K562 (cell line): ENCODE results near the gene PACRG. TPM values are rescaled to one million over a fixed set of nuclear protein-coding genes. Genes with fewer than 3 reads are reported as not detected.

Source experiments
- ATAC-seq: fragments of 200-7000 bp; cut with Tn5 transposase; 3 replicates; pipeline ENCODE4 v1.9.1; 2020; ENCODE audit warnings: moderate library complexity
- BruUV-seq: library from RNA; stranded (reverse); fragments of 400-500 nt; replicated peaks from 2 replicates; lab custom pipeline; 2021; lab: Mats Ljungman, UMichigan
- CTCF ChIA-PET: fragments of 300-600 bp; formaldehyde crosslinking; extraction: SDS; loops from one replicate; lab custom pipeline; 2021; ENCODE audit warnings: low intra/inter-chr PET ratio; lab: Yijun Ruan, JAX
- POLR2A ChIA-PET: fragments of 300-600, 350-650 bp; sonication (Branson Sonifier 250); formaldehyde crosslinking; extraction: SDS; loops from one replicate; lab custom pipeline; 2021; ENCODE audit warnings: antibody characterized with exemption, inconsistent platforms; lab: Yijun Ruan, JAX
- DNase-seq, 4 experiments: peaks; one replicate each; pipeline versions ENCODE4 v3.0.0 to v3.0.0-alpha.2; 2011 to 2018; ENCODE audit warnings: low spot score in 3 of 4, mixed read lengths in 3 of 4; ENCODE audit errors: extremely low read depth in 1 of 4
- FAIRE-seq: peaks from 2 replicates; lab custom pipeline; 2011; peaks lifted over from hg19 to GRCh38; lab: Jason Lieb, UNC
- H2AFZ ChIP-seq: 2 replicates; pipeline ENCODE4 v1.6.0; 2011; ENCODE audit warnings: low read depth, low read length, control low read depth, inconsistent platforms
- H3K27ac ChIP-seq: fragments of 200-600 bp; 3 replicates; pipeline ENCODE4 v1.8.0; 2011; ENCODE audit warnings: low read depth, mild to moderate bottlenecking, control low read depth, inconsistent platforms, low read length, moderate library complexity, mixed read lengths; ENCODE audit errors: extremely low read depth
- H3K27me3 ChIP-seq, 2 experiments: fragments of 300-600 bp in 1 of 2; 2 replicates in 1 of 2; 3 replicates in 1 of 2; pipeline versions ENCODE4 v1.6.0 to v1.8.0; 2011; ENCODE audit warnings: inconsistent platforms in 2 of 2, low read length in 2 of 2, mild to moderate bottlenecking in 1 of 2, mixed read lengths in 1 of 2, moderate library complexity in 1 of 2; ENCODE audit not compliant: control insufficient read depth in 2 of 2, insufficient read depth in 2 of 2
- H3K36me3 ChIP-seq: fragments of 300-600 bp; 3 replicates; pipeline ENCODE4 v1.8.0; 2011; ENCODE audit warnings: mild to moderate bottlenecking, low read length, inconsistent platforms; ENCODE audit not compliant: control insufficient read depth, insufficient read depth
- H3K4me1 ChIP-seq, 2 experiments: fragments of 200-600 bp in 1 of 2; replicated peaks in 1 of 2; 2 replicates in 1 of 2; 3 replicates in 1 of 2; pipeline versions ENCODE4 v1.5.1 to v1.8.0; 2011; ENCODE audit warnings: inconsistent platforms in 2 of 2, low read length in 2 of 2, mild to moderate bottlenecking in 1 of 2, mixed read lengths in 1 of 2, moderate library complexity in 1 of 2; ENCODE audit not compliant: control insufficient read depth in 2 of 2, insufficient read depth in 2 of 2
- H3K4me2 ChIP-seq: 2 replicates; pipeline ENCODE4 v1.6.1; 2011; ENCODE audit warnings: low read length, control low read depth, inconsistent platforms, mixed read lengths; ENCODE audit not compliant: insufficient read depth
- H3K4me3 ChIP-seq: fragments of 200-600 bp; sonication (generic), shearing (Covaris generic); 2 replicates; pipeline ENCODE4 v1.5.1; 2016; ENCODE audit warnings: control low read depth, inconsistent platforms
- H3K79me2 ChIP-seq: fragments of 200-600 bp; 3 replicates; pipeline ENCODE4 v1.8.0; 2011; ENCODE audit warnings: low read length, inconsistent platforms; ENCODE audit not compliant: control insufficient read depth, insufficient read depth
- H3K9ac ChIP-seq, 2 experiments: 2 replicates each; pipeline versions ENCODE4 v1.6.0 to v1.6.1; 2011; ENCODE audit warnings: low read depth in 2 of 2, low read length in 2 of 2, control low read depth in 1 of 2, inconsistent platforms in 1 of 2, mild to moderate bottlenecking in 1 of 2, mixed read lengths in 1 of 2; ENCODE audit not compliant: insufficient read depth in 1 of 2
- H3K9me1 ChIP-seq: one replicate; pipeline ENCODE4 v1.6.0; 2011; ENCODE audit warnings: inconsistent platforms, mild to moderate bottlenecking, low read length, moderate library complexity; ENCODE audit not compliant: control insufficient read depth, insufficient read depth
- H3K9me3 ChIP-seq: replicated peaks from 2 replicates; pipeline ENCODE4 v1.5.1; 2011; ENCODE audit warnings: low read depth, low read length, inconsistent platforms; ENCODE audit not compliant: control insufficient read depth, insufficient read depth
- H4K20me1 ChIP-seq: replicated peaks from 2 replicates; pipeline ENCODE4 v1.6.1; 2011; ENCODE audit warnings: low read length, inconsistent platforms, mixed read lengths; ENCODE audit not compliant: control insufficient read depth, insufficient read depth
- ZNF253 ChIP-seq: fragments of 250-450 bp; sonication (Bioruptor Pico); conservative IDR thresholded peaks from 2 replicates; pipeline ENCODE4 v1.6.1; 2021; ENCODE audit warnings: mild to moderate bottlenecking
- ZNF263 ChIP-seq: sonication (generic); formaldehyde crosslinking; IDR thresholded peaks from 2 replicates; pipeline ENCODE4 v1.8.0; 2022; ENCODE audit warnings: mild to moderate bottlenecking, missing genetic modification reagents, borderline replicate concordance
- WGBS: fragments of 100-300 bp; shearing (Covaris generic); methylation state at CpG from one replicate; pipeline ENCODE4 v1.1.6; 2016; ENCODE audit warnings: low coverage, mixed read lengths; ENCODE audit not compliant: insufficient coverage; ENCODE audit errors: missing lambda C conversion rate; 5-methylcytosine and 5-hydroxymethylcytosine counted together
- in situ Hi-C: fragments of 300-500 bp; cut with MboI; formaldehyde crosslinking; loops from 4 replicates; pipeline ENCODE4 v1.15.0; 2018; ENCODE audit warnings: inconsistent platforms, mixed read lengths
- intact Hi-C: fragments of 100-400 bp; cut with micrococcal nuclease; formaldehyde crosslinking; loops from 2 replicates; pipeline ENCODE4 v1.14.2; 2022
- polyA plus RNA-seq, 8 experiments: library from polyadenylated mRNA; depleted of rRNA in 4 of 8; stranded (reverse) in 5 of 8; unstranded in 3 of 8; fragments of >200 nt; fragmentation: Nextera tagmentation in 2 of 8; fragmentation: Illumina TruSeq in 1 of 8; extraction: Ambion mirVana in 2 of 8; extraction: Trizol in 1 of 8; gene quantifications; 2 replicates each; pipeline versions ENCODE4 v1.2.1 to v1.2.3, GENCODE V29; 2011 to 2014; ENCODE audit warnings: inconsistent platforms in 1 of 8, missing spikeins in 1 of 8
- total RNA-seq, 7 experiments: library from RNA; depleted of rRNA in 6 of 7; stranded (reverse); fragments of >200 nt in 6 of 7; fragmentation: Illumina TruSeq in 2 of 7; extraction: Trizol in 2 of 7; gene quantifications; 2 replicates each; pipeline versions ENCODE4 v1.2.1 to v1.2.3, GENCODE V29; 2011 to 2021; ENCODE audit warnings: low replicate concordance in 1 of 7
- TF ChIP-seq, protein P1 (sequence below): sonication (generic); formaldehyde crosslinking; IDR thresholded peaks from 2 replicates; pipeline ENCODE4 v1.8.0; 2022; ENCODE audit warnings: missing genetic modification reagents, mild to moderate bottlenecking, moderate library complexity, borderline replicate concordance

PACRG gene
- total and polyA plus RNA-seq, 9 of the 15 experiments (the other 6 are each of a cell fraction or from before 2014, with no cell fraction given): 0.04 TPM; not detected in 8

DNA sequence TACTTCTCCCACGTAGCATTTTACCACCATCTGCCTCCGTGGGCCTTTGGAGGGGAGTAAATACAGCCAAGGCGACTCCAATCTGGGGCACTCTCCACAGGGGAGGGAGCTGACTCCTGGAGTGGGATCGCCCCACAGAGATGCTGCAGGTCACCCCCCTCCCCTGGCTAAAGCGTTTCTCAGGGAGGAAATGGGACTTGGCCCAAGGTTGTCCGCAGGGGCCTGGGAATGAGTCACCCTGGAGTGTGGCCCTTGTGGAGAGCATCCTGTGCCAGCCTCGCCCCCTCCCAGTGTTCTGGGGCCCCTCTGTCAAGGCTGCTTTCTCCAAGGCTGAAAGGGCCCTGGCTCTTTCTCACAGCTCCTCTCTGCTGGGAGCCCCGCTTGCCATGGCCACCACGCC lies 602.2 kb downstream of the PACRG start (continued):
- TF ChIP-seq, protein P1, sequence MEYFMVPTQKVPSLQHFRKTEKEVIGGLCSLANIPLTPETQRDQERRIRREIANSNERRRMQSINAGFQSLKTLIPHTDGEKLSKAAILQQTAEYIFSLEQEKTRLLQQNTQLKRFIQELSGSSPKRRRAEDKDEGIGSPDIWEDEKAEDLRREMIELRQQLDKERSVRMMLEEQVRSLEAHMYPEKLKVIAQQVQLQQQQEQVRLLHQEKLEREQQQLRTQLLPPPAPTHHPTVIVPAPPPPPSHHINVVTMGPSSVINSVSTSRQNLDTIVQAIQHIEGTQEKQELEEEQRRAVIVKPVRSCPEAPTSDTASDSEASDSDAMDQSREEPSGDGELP: no peak

DNA sequence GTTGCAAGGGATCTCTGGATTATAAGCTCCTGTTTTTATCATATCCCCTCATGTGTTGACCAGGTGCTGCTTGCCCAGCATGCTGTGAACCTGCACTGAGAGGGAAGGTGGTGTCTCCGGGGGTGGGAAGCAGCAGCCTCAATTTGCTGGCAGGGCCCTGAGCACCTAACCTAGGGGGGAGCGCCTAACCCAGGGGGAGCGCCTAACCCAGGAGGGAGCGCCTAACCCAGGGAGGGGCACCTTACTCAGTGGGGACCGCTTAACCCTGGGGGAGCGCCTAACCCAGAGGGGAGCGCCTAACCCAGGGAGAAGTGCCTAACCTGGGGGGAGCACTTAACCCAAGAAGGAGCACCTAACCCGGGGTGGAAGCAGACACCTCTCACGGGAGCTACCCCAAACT lies 603.5 kb downstream of the PACRG start:
- intact Hi-C loops (no loop called here), in situ Hi-C loops (no loop called here)
- 19% methylated on average over 9 of the region's 9 CpGs for WGBS
- no TSS peak for BruUV-seq
- DNase-seq (no peak), FAIRE-seq (no peak), ATAC-seq (no peak)
- POLR2A ChIA-PET: no interaction called here
- Histone ChIP-seq H3K4me3 (no peak overlapping the region), H2AFZ (no peak overlapping the region), H3K4me1 (peaks cover 5 to 9% of the 10 kb centered on the region in 2 experiments; a peak in 3 of 5 replicates), H3K9ac (no peak overlapping the region), H3K36me3 (no peaks in the 10 kb centered on the region), H3K79me2 (no peaks in the 10 kb centered on the region), H3K9me1 (no peaks in the 10 kb centered on the region), H3K27me3 (peaks cover 6 to 36% of the 10 kb centered on the region in 2 experiments; a peak in 3 of 5 replicates), H4K20me1 (no peaks in the 10 kb centered on the region; the same call in 1 of the 2 replicates), H3K9me3 (no peaks in the 10 kb centered on the region), H3K4me2 (no peak overlapping the region), H3K27ac (no peak overlapping the region)
- CTCF ChIA-PET: no interaction called here
- peak; percentile 49; the same call in 1 of the 2 replicates for TF ChIP-seq ZNF263 (CRISPR knock-in tag)
- no peak for TF ChIP-seq ZNF253 (CRISPR knock-in tag)
